Natural killer cell (primary cell): ENCODE measurements around the gene C11orf16. TPM values are rescaled to one million over a fixed set of nuclear protein-coding genes. Genes with fewer than 3 reads are reported as not detected.

Experiments used
- ATAC-seq, 3 donors: fragments of 150-1000 bp in 2 of 3; fragments of 200-7000 bp in 1 of 3; cut with Tn5 transposase; 1 replicate in 1 of 3; 2 replicates in 2 of 3; pipeline ENCODE4 v1.10.0; 2021; ENCODE audit warnings: mild to moderate bottlenecking in 2 of 3, moderate library complexity in 2 of 3
- DNase-seq, 2 donors: peaks; one replicate each; pipeline versions ENCODE4 v3.0.0 to v3.0.0-alpha.2; 2013 to 2021; ENCODE audit warnings: mixed read lengths in 1 of 2
- H3K27ac ChIP-seq: one replicate; pipeline ENCODE4 v1.5.1; 2013; ENCODE audit warnings: mild to moderate bottlenecking, low read length
- H3K27me3 ChIP-seq: one replicate; pipeline ENCODE4 v1.6.1; 2013; ENCODE audit warnings: low read length; ENCODE audit not compliant: control insufficient read depth, insufficient read depth
- H3K36me3 ChIP-seq: one replicate; pipeline ENCODE4 v1.6.1; 2013; ENCODE audit warnings: low read length; ENCODE audit not compliant: control insufficient read depth, insufficient read depth
- H3K4me1 ChIP-seq: one replicate; pipeline ENCODE4 v1.6.1; 2013; ENCODE audit warnings: low read length; ENCODE audit not compliant: control insufficient read depth, insufficient read depth
- H3K4me3 ChIP-seq: one replicate; pipeline ENCODE4 v1.5.1; 2013; ENCODE audit warnings: low read length
- H3K9me3 ChIP-seq: one replicate; pipeline ENCODE4 v1.6.1; 2013; ENCODE audit warnings: low read length; ENCODE audit not compliant: control insufficient read depth, insufficient read depth
- H3K27ac Mint-ChIP-seq, 2 donors: one replicate each; pipeline ENCODE4 v1.8.0; 2022; ENCODE audit warnings: mild to moderate bottlenecking in 2 of 2, mixed read lengths in 2 of 2, moderate library complexity in 1 of 2
- H3K27me3 Mint-ChIP-seq, 2 donors: one replicate each; pipeline ENCODE4 v1.8.0; 2022; ENCODE audit warnings: low read depth in 2 of 2, mixed read lengths in 2 of 2
- H3K36me3 Mint-ChIP-seq: one replicate; pipeline ENCODE4 v1.8.0; 2022; ENCODE audit warnings: mixed read lengths
- H3K4me1 Mint-ChIP-seq, 2 donors: one replicate each; pipeline ENCODE4 v1.8.0; 2022; ENCODE audit warnings: mixed read lengths in 2 of 2
- H3K4me3 Mint-ChIP-seq: one replicate; pipeline ENCODE4 v1.8.0; 2022; ENCODE audit warnings: mild to moderate bottlenecking, moderate library complexity, mixed read lengths
- H3K9me3 Mint-ChIP-seq, 2 donors: one replicate each; pipeline ENCODE4 v1.8.0; 2022; ENCODE audit warnings: mixed read lengths in 2 of 2
- CTCF ChIP-seq: fragments of 200-600 bp; IDR thresholded peaks from one replicate; pipeline ENCODE4 v1.8.0; 2022; ENCODE audit warnings: antibody characterized with exemption
- WGBS: methylation state at CpG from one replicate; pipeline ENCODE4 v1.1.7; 2013; ENCODE audit warnings: missing lambda C conversion rate; ENCODE audit not compliant: insufficient coverage; 5-methylcytosine and 5-hydroxymethylcytosine counted together
- intact Hi-C: fragments of 100-400 bp; cut with micrococcal nuclease; formaldehyde crosslinking; loops from one replicate; pipeline ENCODE4 v1.14.2; 2022
- total RNA-seq, 4 donors: library from RNA; stranded (reverse); fragments of 120-200 nt in 1 of 4; gene quantifications; one replicate each; pipeline versions ENCODE4 v1.2.3 to v1.2.4, GENCODE V29; 2013 to 2022

C11orf16 gene
- total RNA-seq, 3 donors from 2014 or later (not counting 1 experiment from before 2014, with no cell fraction given) = not detected

DNA sequence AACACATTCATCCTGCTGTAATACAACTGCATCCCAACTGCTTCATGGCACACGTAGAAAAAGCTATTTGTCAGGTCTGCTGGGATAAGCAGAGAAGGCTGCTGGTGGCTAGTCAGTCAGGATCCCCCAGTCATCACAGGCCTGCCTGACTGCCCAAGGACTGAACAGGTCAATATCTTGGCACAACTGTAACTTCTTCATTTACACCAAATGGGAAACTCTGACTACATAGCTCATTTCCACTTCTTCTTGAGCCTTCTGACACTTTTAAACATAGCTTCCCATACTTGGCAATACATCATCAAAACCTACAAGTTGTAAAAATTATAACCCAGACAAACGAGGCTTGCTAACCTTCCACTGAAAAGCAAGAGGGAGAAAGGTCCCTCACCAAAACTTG is 28.7 kb upstream of the C11orf16 start:
- DNase-seq (no peak), ATAC-seq (no peak)
- peaks cover 19% of the 10 kb centered on the region for H3K4me1 ChIP-seq
- H3K36me3 Mint-ChIP-seq = no peaks in the 10 kb centered on the region
- H3K36me3 ChIP-seq = peaks cover 2% of the 10 kb centered on the region
- H3K27me3 Mint-ChIP-seq = no peaks in the 10 kb centered on the region
- H3K4me1 Mint-ChIP-seq = peaks cover 38 to 42% of the 10 kb centered on the region in 2 donors
- no peaks in the 10 kb centered on the region for H3K27me3 ChIP-seq
- H3K4me3 Mint-ChIP-seq = no peak overlapping the region
- WGBS = 89% methylated on average over 2 of the region's 2 CpGs
- H3K4me3 ChIP-seq = no peak overlapping the region
- intact Hi-C loops = no loop called here
- H3K27ac ChIP-seq = no peak overlapping the region
- no peaks in the 10 kb centered on the region for H3K9me3 ChIP-seq
- H3K27ac Mint-ChIP-seq = peak overlapping the region; percentile 82 to 91
- no peaks in the 10 kb centered on the region for H3K9me3 Mint-ChIP-seq
- no peak for TF ChIP-seq CTCF

DNA sequence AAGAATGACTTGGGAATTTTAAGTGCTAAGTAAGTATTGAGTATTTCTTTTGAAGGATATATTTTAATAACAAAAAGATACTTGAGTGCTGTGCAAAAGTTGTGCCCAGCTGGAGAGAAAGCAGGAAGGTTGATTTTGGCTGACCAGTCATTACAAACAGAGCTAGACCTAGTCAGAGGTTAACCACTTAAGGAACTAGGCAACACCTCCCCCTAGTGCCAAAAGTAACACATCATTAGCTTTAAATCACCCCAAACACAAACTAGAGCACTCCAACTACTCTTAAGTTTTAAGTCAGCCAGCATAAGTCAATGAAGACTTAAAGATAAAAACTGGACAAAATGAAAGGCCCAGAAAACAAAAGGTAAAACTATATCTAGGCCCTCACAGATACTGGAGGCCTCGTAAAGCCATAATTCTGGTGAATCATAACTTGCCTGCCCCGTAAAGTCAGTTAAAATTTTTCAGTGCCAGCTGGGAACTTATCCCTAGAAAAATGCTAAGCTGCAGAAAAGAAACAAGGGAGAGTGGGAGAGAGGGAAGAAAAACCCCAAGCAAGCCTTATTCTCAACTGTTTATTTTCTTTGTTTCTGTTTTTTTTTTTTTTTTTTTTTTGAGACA is 26.9 kb upstream of the C11orf16 start:
- Mint-ChIP-seq H3K9me3 (no peaks in the 10 kb centered on the region), H3K27ac (no peak overlapping the region), H3K4me3 (no peak overlapping the region), H3K27me3 (no peaks in the 10 kb centered on the region), H3K36me3 (no peaks in the 10 kb centered on the region), H3K4me1 (peaks cover 38% of the 10 kb centered on the region in 2 donors)
- TF ChIP-seq CTCF = peak; percentile 56
- peaks cover 8% of the 10 kb centered on the region for H3K36me3 ChIP-seq
- no peaks in the 10 kb centered on the region for H3K9me3 ChIP-seq
- ATAC-seq = peak; percentile 22 to 45 (median 26)
- H3K27ac ChIP-seq = no peak overlapping the region
- peak in 1 of 2 donors; percentile 68 for DNase-seq
- peaks cover 11% of the 10 kb centered on the region for H3K4me1 ChIP-seq
- no peak overlapping the region for H3K4me3 ChIP-seq
- intact Hi-C loops = loop anchor here (5.0 kb wide), 1 partner anchor 47 kb away; the partner anchor contains the start of gene AKIP1
- 27% methylated on average over 2 of the region's 2 CpGs for WGBS
- H3K27me3 ChIP-seq = no peaks in the 10 kb centered on the region

DNA sequence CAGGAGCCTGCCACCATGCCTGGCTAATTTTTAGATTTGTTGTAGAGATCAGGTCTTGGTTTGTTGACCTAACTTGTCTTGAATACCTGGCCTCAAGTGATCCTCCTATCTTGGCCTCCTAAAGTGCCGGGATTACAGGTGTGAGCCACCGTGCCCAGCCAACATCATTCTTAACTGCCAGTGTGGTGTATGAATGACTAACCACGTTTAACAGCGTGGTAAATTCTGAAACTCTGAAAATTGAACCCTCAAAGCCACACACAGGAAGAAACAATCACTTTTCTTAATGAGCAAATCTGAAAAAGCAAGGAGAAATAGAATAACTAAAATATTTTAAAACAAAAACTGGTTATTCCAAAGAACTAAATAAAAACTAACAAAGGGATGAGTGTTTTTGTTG is 24.1 kb upstream of the C11orf16 start:
- no peaks in the 10 kb centered on the region for H3K4me1 ChIP-seq
- H3K9me3 ChIP-seq = no peaks in the 10 kb centered on the region
- TF ChIP-seq CTCF = no peak
- intact Hi-C loops = loop anchor here (5.0 kb wide), 1 partner anchor 45 kb away; the partner anchor contains the start of gene AKIP1
- H3K27me3 ChIP-seq = no peaks in the 10 kb centered on the region
- Mint-ChIP-seq H3K4me1 (peaks cover 19 to 28% of the 10 kb centered on the region in 2 donors), H3K4me3 (no peak overlapping the region), H3K27me3 (no peaks in the 10 kb centered on the region), H3K9me3 (no peaks in the 10 kb centered on the region), H3K36me3 (peaks cover 6% of the 10 kb centered on the region), H3K27ac (peak overlapping the region in 1 of 2 donors; percentile 51)
- 51% methylated on average over 3 of the region's 4 CpGs for WGBS
- no peak overlapping the region for H3K4me3 ChIP-seq
- DNase-seq (no peak), ATAC-seq (no peak)
- H3K36me3 ChIP-seq = peaks cover 30% of the 10 kb centered on the region
- H3K27ac ChIP-seq = no peak overlapping the region

DNA sequence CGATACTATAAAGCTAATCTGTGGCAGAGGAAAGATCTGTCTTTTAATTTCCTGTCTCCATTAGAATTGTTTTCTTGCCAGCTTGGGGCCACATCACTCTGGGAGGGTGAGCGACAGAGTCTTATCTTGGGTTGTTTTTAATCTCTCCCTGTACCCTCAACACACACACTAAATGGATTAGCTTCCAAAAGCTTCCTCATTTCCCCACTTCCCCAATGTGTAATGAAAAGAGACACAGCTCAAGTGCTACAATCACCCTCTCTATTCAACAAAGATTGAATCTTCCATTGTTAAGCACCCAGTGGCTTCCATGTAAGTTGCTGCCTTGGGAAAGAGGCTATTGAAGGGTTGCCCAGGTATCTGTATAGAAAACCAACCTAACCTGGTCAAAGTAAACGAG is 16.1 kb upstream of the C11orf16 start:
- no peaks in the 10 kb centered on the region for H3K27me3 ChIP-seq
- H3K27me3 Mint-ChIP-seq = no peaks in the 10 kb centered on the region
- DNase-seq = no peak
- no peak for TF ChIP-seq CTCF
- H3K36me3 ChIP-seq = peaks cover 51% of the 10 kb centered on the region
- WGBS = 62% methylated on average over 2 of the region's 3 CpGs
- peak overlapping the region in 1 of 2 donors; percentile 24 for H3K27ac Mint-ChIP-seq
- H3K9me3 Mint-ChIP-seq = no peaks in the 10 kb centered on the region
- intact Hi-C loops = no loop called here
- no peak overlapping the region for H3K4me3 ChIP-seq
- no peak for ATAC-seq
- H3K27ac ChIP-seq = no peak overlapping the region
- no peaks in the 10 kb centered on the region for H3K9me3 ChIP-seq
- peaks cover 0 to 6% of the 10 kb centered on the region in 2 donors for H3K4me1 Mint-ChIP-seq
- H3K4me3 Mint-ChIP-seq = no peak overlapping the region
- H3K36me3 Mint-ChIP-seq = peaks cover 25% of the 10 kb centered on the region
- H3K4me1 ChIP-seq = no peaks in the 10 kb centered on the region
